ENCODE results near the gene PDSS1.
A peak's percentile ranks its signal among the peaks of the same experiment; 100 is the strongest.

Gene PDSS1

GRCh38 chr10:26725837-26726727, 28.6 kb downstream of the PDSS1 start:
- Histone ChIP-seq H3K4me3 (ENCODE audit: low read length) (no peak overlapping the region), H3K4me1 (ENCODE audit: insufficient read depth, low read length) (no peaks in the 10 kb centered on the region), H3K9ac (ENCODE audit: low read depth, low read length) (no peak overlapping the region), H3K27me3 (ENCODE audit: insufficient read depth, low read length) (no peaks in the 10 kb centered on the region), H3K9me3 (ENCODE audit: insufficient read depth, low read depth, low read length) (no peaks in the 10 kb centered on the region), H3K36me3 (ENCODE audit: insufficient read depth, low read length) (peaks cover 75% of the 10 kb centered on the region), H3K27ac (ENCODE audit: low read depth, low read length) (no peak overlapping the region)
- WGBS: 86% methylated on average over 8 of the region's 8 CpGs

- H3K36me3 ChIP-seq (ENCODE audit: insufficient read depth, low read length): peaks cover 73% of the 10 kb centered on the region
- no peak overlapping the region for H3K27ac ChIP-seq (ENCODE audit: low read depth, low read length)
- H3K9ac ChIP-seq (ENCODE audit: low read depth, low read length): no peak overlapping the region
- H3K27me3 ChIP-seq (ENCODE audit: insufficient read depth, low read length): no peaks in the 10 kb centered on the region
- H3K4me1 ChIP-seq (ENCODE audit: insufficient read depth, low read length): no peaks in the 10 kb centered on the region
- no peak overlapping the region for H3K4me3 ChIP-seq (ENCODE audit: low read length)
- WGBS: 88% methylated on average over 1 of the region's 1 CpG
- H3K9me3 ChIP-seq (ENCODE audit: insufficient read depth, low read depth, low read length): no peaks in the 10 kb centered on the region
These were observed 29.5 kb downstream of the PDSS1 start for GRCh38 chr10:26727005-26727404.

- H3K9me3 ChIP-seq (ENCODE audit: insufficient read depth, low read depth, low read length): no peaks in the 10 kb centered on the region
- 97% methylated on average over 6 of the region's 7 CpGs for WGBS
- no peaks in the 10 kb centered on the region for H3K4me1 ChIP-seq (ENCODE audit: insufficient read depth, low read length)
- peaks cover 77% of the 10 kb centered on the region for H3K36me3 ChIP-seq (ENCODE audit: insufficient read depth, low read length)
- no peak overlapping the region for H3K9ac ChIP-seq (ENCODE audit: low read depth, low read length)
- H3K27ac ChIP-seq (ENCODE audit: low read depth, low read length): no peak overlapping the region
- no peak overlapping the region for H3K4me3 ChIP-seq (ENCODE audit: low read length)
- no peaks in the 10 kb centered on the region for H3K27me3 ChIP-seq (ENCODE audit: insufficient read depth, low read length)
These were observed 31.5 kb downstream of the PDSS1 start for GRCh38 chr10:26728957-26729356.

- H3K27ac ChIP-seq (ENCODE audit: low read depth, low read length): no peak overlapping the region
- peaks cover 76% of the 10 kb centered on the region for H3K36me3 ChIP-seq (ENCODE audit: insufficient read depth, low read length)
- H3K27me3 ChIP-seq (ENCODE audit: insufficient read depth, low read length): no peaks in the 10 kb centered on the region
- H3K9ac ChIP-seq (ENCODE audit: low read depth, low read length): no peak overlapping the region
- no peaks in the 10 kb centered on the region for H3K9me3 ChIP-seq (ENCODE audit: insufficient read depth, low read depth, low read length)
- H3K4me3 ChIP-seq (ENCODE audit: low read length): no peak overlapping the region
- 96% methylated on average over 3 of the region's 4 CpGs for WGBS
- H3K4me1 ChIP-seq (ENCODE audit: insufficient read depth, low read length): peaks cover 1% of the 10 kb centered on the region; the same call in 1 of the 2 replicates
These were observed 31.9 kb downstream of the PDSS1 start for GRCh38 chr10:26729395-26729794.

GRCh38 chr10:26730552-26730951, 33.1 kb downstream of the PDSS1 start:
- Histone ChIP-seq H3K4me3 (ENCODE audit: low read length) (no peak overlapping the region), H3K27me3 (ENCODE audit: insufficient read depth, low read length) (no peaks in the 10 kb centered on the region), H3K4me1 (ENCODE audit: insufficient read depth, low read length) (peaks cover 7% of the 10 kb centered on the region; the same call in 1 of the 2 replicates), H3K27ac (ENCODE audit: low read depth, low read length) (no peak overlapping the region), H3K36me3 (ENCODE audit: insufficient read depth, low read length) (peaks cover 76% of the 10 kb centered on the region), H3K9me3 (ENCODE audit: insufficient read depth, low read depth, low read length) (no peaks in the 10 kb centered on the region), H3K9ac (ENCODE audit: low read depth, low read length) (no peak overlapping the region)
- 95% methylated on average over 2 of the region's 2 CpGs for WGBS

GRCh38 chr10:26733750-26734568, 36.5 kb downstream of the PDSS1 start:
- peaks cover 86% of the 10 kb centered on the region for H3K36me3 ChIP-seq (ENCODE audit: insufficient read depth, low read length)
- no peaks in the 10 kb centered on the region for H3K27me3 ChIP-seq (ENCODE audit: insufficient read depth, low read length)
- peak overlapping the region; percentile 50 for H3K27ac ChIP-seq (ENCODE audit: low read depth, low read length)
- no peak overlapping the region for H3K4me3 ChIP-seq (ENCODE audit: low read length)
- WGBS: 81% methylated on average over 14 of the region's 14 CpGs
- H3K9ac ChIP-seq (ENCODE audit: low read depth, low read length): peak overlapping the region; percentile 65
- peaks cover 7% of the 10 kb centered on the region; the same call in 1 of the 2 replicates for H3K4me1 ChIP-seq (ENCODE audit: insufficient read depth, low read length)
- H3K9me3 ChIP-seq (ENCODE audit: insufficient read depth, low read depth, low read length): no peaks in the 10 kb centered on the region

- Histone ChIP-seq H3K9ac (ENCODE audit: low read depth, low read length) (no peak overlapping the region), H3K4me1 (ENCODE audit: insufficient read depth, low read length) (peaks cover 7% of the 10 kb centered on the region; the same call in 1 of the 2 replicates), H3K4me3 (ENCODE audit: low read length) (no peak overlapping the region), H3K27ac (ENCODE audit: low read depth, low read length) (no peak overlapping the region), H3K9me3 (ENCODE audit: insufficient read depth, low read depth, low read length) (no peaks in the 10 kb centered on the region), H3K36me3 (ENCODE audit: insufficient read depth, low read length) (peaks cover 88% of the 10 kb centered on the region), H3K27me3 (ENCODE audit: insufficient read depth, low read length) (no peaks in the 10 kb centered on the region)
- 87% methylated on average over 4 of the region's 4 CpGs for WGBS
These were observed 37.9 kb downstream of the PDSS1 start for GRCh38 chr10:26735435-26735834.

- 93% methylated on average over 1 of the region's 1 CpG for WGBS
- Histone ChIP-seq H3K36me3 (ENCODE audit: insufficient read depth, low read length) (peaks cover 91% of the 10 kb centered on the region), H3K9ac (ENCODE audit: low read depth, low read length) (no peak overlapping the region)
These were observed 40.2 kb downstream of the PDSS1 start for GRCh38 chr10:26737730-26738129.

GRCh38 chr10:26738301-26738911, 40.9 kb downstream of the PDSS1 start:
- H3K9me3 ChIP-seq (ENCODE audit: insufficient read depth, low read depth, low read length): no peaks in the 10 kb centered on the region
- H3K4me1 ChIP-seq (ENCODE audit: insufficient read depth, low read length): peaks cover 9% of the 10 kb centered on the region; the same call in 1 of the 2 replicates
- no peaks in the 10 kb centered on the region for H3K27me3 ChIP-seq (ENCODE audit: insufficient read depth, low read length)
- no peak overlapping the region for H3K4me3 ChIP-seq (ENCODE audit: low read length)
- peaks cover 93% of the 10 kb centered on the region for H3K36me3 ChIP-seq (ENCODE audit: insufficient read depth, low read length)
- H3K9ac ChIP-seq (ENCODE audit: low read depth, low read length): no peak overlapping the region
- H3K27ac ChIP-seq (ENCODE audit: low read depth, low read length): no peak overlapping the region
- 94% methylated on average over 3 of the region's 5 CpGs for WGBS

More at GRCh38 chr10:26737730-26738129, 40.2 kb downstream of the PDSS1 start:
- Histone ChIP-seq H3K4me1 (ENCODE audit: insufficient read depth, low read length) (peaks cover 7% of the 10 kb centered on the region; the same call in 1 of the 2 replicates), H3K27me3 (ENCODE audit: insufficient read depth, low read length) (no peaks in the 10 kb centered on the region), H3K27ac (ENCODE audit: low read depth, low read length) (no peak overlapping the region), H3K4me3 (ENCODE audit: low read length) (no peak overlapping the region), H3K9me3 (ENCODE audit: insufficient read depth, low read depth, low read length) (no peaks in the 10 kb centered on the region)

- no peaks in the 10 kb centered on the region for H3K9me3 ChIP-seq (ENCODE audit: insufficient read depth, low read depth, low read length)
- 90% methylated on average over 5 of the region's 6 CpGs for WGBS
- no peaks in the 10 kb centered on the region for H3K27me3 ChIP-seq (ENCODE audit: insufficient read depth, low read length)
- no peak overlapping the region for H3K4me3 ChIP-seq (ENCODE audit: low read length)
- no peak overlapping the region for H3K9ac ChIP-seq (ENCODE audit: low read depth, low read length)
- peaks cover 93% of the 10 kb centered on the region for H3K36me3 ChIP-seq (ENCODE audit: insufficient read depth, low read length)
- H3K4me1 ChIP-seq (ENCODE audit: insufficient read depth, low read length): peaks cover 13% of the 10 kb centered on the region; the same call in 1 of the 2 replicates
- H3K27ac ChIP-seq (ENCODE audit: low read depth, low read length): no peak overlapping the region
These were observed 41.6 kb downstream of the PDSS1 start for GRCh38 chr10:26739071-26739631.
